AG04449 (cell line): ENCODE results near the gene DOCK4.

Experiments used
- CTCF ChIA-PET: fragments of 350-600 bp; formaldehyde crosslinking; extraction: SDS; loops from one replicate; lab custom pipeline; 2021; ENCODE audit warnings: antibody characterized with exemption; lab: Yijun Ruan, JAX
- POLR2A ChIA-PET: fragments of 400-600, 350-600 bp; formaldehyde crosslinking; extraction: SDS; loops from one replicate; lab custom pipeline; 2020; ENCODE audit warnings: antibody characterized with exemption, inconsistent platforms; lab: Yijun Ruan, JAX
- DNase-seq: peaks from one replicate; pipeline ENCODE4 v3.0.0-alpha.2; 2010; ENCODE audit warnings: low read depth, low spot score
- H3K4me3 ChIP-seq: 2 replicates; pipeline ENCODE4 v1.5.1; 2011; ENCODE audit warnings: low read depth, mild to moderate bottlenecking, control low read depth, low read length
- CTCF ChIP-seq: IDR thresholded peaks from one replicate; pipeline ENCODE4 v1.5.1; 2011; ENCODE audit warnings: mild to moderate bottlenecking, moderate library complexity, low read length, control low read depth, inconsistent platforms; ENCODE audit not compliant: insufficient read depth; ENCODE audit errors: missing control alignments

Gene DOCK4

DNA sequence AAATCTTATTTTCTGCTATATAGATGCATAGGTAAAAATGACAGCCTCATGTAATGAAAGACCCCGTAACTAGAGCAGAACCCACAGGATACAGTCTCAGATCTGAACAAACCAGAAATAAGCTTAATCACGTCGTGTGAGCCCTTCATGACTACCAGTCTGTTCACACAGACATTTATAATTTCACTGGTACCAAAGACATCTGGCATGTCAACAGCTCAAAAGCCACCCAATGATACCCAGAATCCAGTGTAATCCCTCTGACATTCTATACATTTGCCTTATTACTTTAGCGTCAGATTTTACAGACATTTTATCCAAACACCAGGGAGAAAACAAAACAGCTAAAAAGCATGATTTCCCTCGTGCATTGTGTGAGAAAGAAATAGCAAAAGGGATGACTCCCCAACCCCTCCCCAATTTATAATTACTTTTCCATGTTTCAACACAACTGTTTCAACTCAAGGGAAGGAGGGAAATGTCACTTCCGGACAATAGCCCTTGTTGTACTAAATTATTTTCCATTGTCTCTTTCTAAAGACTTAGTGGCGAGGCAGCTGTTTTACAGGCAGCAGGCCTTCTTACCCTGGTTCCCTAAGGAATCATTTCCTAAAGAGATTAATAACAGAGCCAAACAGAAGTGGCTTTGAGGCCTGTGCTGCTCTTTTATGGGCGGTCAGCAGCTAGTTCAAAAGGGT is 33.2 kb downstream of the DOCK4 start:
- H3K4me3 ChIP-seq, result no peak overlapping the region
- ChIA-PET CTCF (no interaction called here), POLR2A (no interaction called here)
- TF ChIP-seq CTCF, result no peak
- DNase-seq, result no peak

GRCh38 chr7:112171673-112172072 is 34.5 kb downstream of the DOCK4 start:
- ChIA-PET CTCF (no interaction called here), POLR2A (no interaction called here)
- no peak for TF ChIP-seq CTCF
- no peak for DNase-seq
- H3K4me3 ChIP-seq, result no peak overlapping the region

DNA sequence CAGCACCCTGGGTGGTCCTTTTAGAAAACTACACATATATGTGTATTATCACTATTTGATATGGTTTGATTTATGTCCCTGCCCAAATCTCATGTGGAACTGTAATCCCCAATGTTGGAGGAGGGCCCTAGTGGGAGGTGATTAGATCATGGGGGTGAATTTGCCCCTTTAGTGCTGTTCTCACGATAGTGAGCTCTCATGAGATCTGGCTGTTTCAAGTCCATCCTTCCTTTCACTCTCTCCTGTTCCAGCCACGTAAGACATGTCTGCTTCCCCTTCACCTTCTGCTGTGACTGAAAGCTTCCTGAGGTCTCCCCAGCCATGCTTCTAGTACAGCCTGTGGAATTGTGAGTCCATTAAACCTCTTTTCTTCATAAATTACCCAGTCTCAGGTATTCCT is 37.3 kb downstream of the DOCK4 start:
- ChIA-PET POLR2A (no interaction called here), CTCF (interaction anchor here (0.9 kb wide), 1 partner anchor 13 kb away, joined by 3 read pairs; no protein-coding TSS in a partner anchor)
- H3K4me3 ChIP-seq, result no peak overlapping the region
- no peak for DNase-seq
- TF ChIP-seq CTCF, result no peak

DNA sequence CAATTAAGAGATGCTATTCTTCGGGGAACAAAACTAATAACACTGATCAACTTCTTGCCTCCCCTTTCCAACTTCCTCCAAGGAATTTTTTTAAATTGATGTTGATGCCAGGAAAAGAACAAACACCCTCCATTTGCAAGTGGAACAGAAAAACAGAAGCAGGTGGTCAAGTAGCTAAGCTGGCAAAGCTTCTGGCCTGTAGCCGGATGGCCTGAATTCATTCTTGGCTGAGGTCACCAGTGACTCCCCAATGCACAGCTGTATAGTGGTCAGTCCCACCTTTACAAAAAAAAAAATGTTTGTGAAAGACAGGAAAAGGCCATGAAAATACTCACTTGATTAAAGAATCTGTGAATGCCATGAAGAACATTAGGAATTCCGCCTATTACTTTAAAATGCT is 39.1 kb downstream of the DOCK4 start:
- H3K4me3 ChIP-seq, result no peak overlapping the region
- ChIA-PET POLR2A (no interaction called here), CTCF (interaction anchor here (0.7 kb wide), 1 partner anchor 203 kb away, joined by 3 read pairs; no protein-coding TSS in a partner anchor)
- DNase-seq, result no peak
- no peak for TF ChIP-seq CTCF

- ChIA-PET CTCF (interaction anchor here (0.7 kb wide), 1 partner anchor 310 kb away, joined by 3 read pairs; no protein-coding TSS in a partner anchor), POLR2A (no interaction called here)
- no peak for DNase-seq
- no peak overlapping the region for H3K4me3 ChIP-seq
- no peak for TF ChIP-seq CTCF
Measured at GRCh38 chr7:112162784-112163506, 43.3 kb downstream of the DOCK4 start.

- no peak for DNase-seq
- TF ChIP-seq CTCF, result no peak
- H3K4me3 ChIP-seq, result no peak overlapping the region
- ChIA-PET CTCF (no interaction called here), POLR2A (no interaction called here)
Measured at GRCh38 chr7:112162142-112162766, 43.9 kb downstream of the DOCK4 start.
